GM12878 (cell line): Measurements from ENCODE around the gene CHRM5. TPM values are rescaled to one million over a fixed set of nuclear protein-coding genes. Genes with fewer than 3 reads are reported as not detected.

Experiments used
- CTCF ChIP-seq, 3 experiments: IDR thresholded peaks in 2 of 3; conservative IDR thresholded peaks in 1 of 3; 2 replicates each; pipeline ENCODE4 v1.5.1; 2011; ENCODE audit warnings: low read depth in 3 of 3, low read length in 3 of 3, mild to moderate bottlenecking in 3 of 3, control low read depth in 2 of 3, moderate library complexity in 2 of 3, inconsistent platforms in 1 of 3, mixed read lengths in 1 of 3; ENCODE audit not compliant: control insufficient read depth in 2 of 3, insufficient read depth in 1 of 3; ENCODE audit errors: extremely low read depth in 1 of 3
- E4F1 ChIP-seq: fragments of 450-650 bp; IDR thresholded peaks from 2 replicates; pipeline ENCODE4 v1.6.1; 2018; ENCODE audit warnings: borderline replicate concordance, mild to moderate bottlenecking; ENCODE audit not compliant: partially characterized antibody
- FOS ChIP-seq: IDR thresholded peaks from 3 replicates; pipeline ENCODE4 v1.6.1; 2011; ENCODE audit warnings: borderline replicate concordance; ENCODE audit not compliant: insufficient read length; ENCODE audit errors: extremely low read depth
- MEF2B ChIP-seq: fragments of 450-650 bp; IDR thresholded peaks from 2 replicates; pipeline ENCODE4 v1.6.1; 2018; ENCODE audit warnings: mild to moderate bottlenecking, moderate library complexity; ENCODE audit not compliant: partially characterized antibody, poor library complexity, severe bottlenecking
- RUNX3 ChIP-seq: IDR thresholded peaks from 2 replicates; pipeline ENCODE4 v1.6.1; 2012; ENCODE audit warnings: low read length, inconsistent platforms
- YBX1 ChIP-seq: fragments of 450-650 bp; IDR thresholded peaks from 2 replicates; pipeline ENCODE4 v1.6.1; 2016; ENCODE audit warnings: antibody characterized with exemption
- ZBTB33 ChIP-seq: fragments of 450-650 bp; IDR thresholded peaks from 2 replicates; pipeline ENCODE4 v1.6.1; 2017; ENCODE audit warnings: mild to moderate bottlenecking
- ZNF592 ChIP-seq: fragments of 450-650 bp; IDR thresholded peaks from 2 replicates; pipeline ENCODE4 v1.6.1; 2017; ENCODE audit warnings: mild to moderate bottlenecking, moderate library complexity
- ZSCAN29 ChIP-seq: fragments of 450-650 bp; IDR thresholded peaks from 2 replicates; pipeline ENCODE4 v1.6.1; 2017; ENCODE audit warnings: mild to moderate bottlenecking, moderate library complexity
- polyA plus RNA-seq, 11 experiments: library from polyadenylated mRNA; depleted of rRNA in 4 of 11; unstranded in 6 of 11; stranded (reverse) in 5 of 11; fragments of >200 nt; fragmentation: Nextera tagmentation in 4 of 11; fragmentation: Illumina TruSeq in 1 of 11; extraction: Ambion mirVana in 4 of 11; extraction: Trizol in 1 of 11; gene quantifications; 1 replicate in 1 of 11; 2 replicates in 10 of 11; pipeline versions ENCODE4 v1.2.1 to v1.2.3, GENCODE V29; 2011 to 2016; ENCODE audit warnings: inconsistent platforms in 2 of 11, missing spikeins in 2 of 11, low read depth in 1 of 11
- total RNA-seq, 4 experiments: library from RNA; depleted of rRNA in 3 of 4; stranded (reverse); fragments of >200 nt in 3 of 4; fragmentation: Illumina TruSeq in 1 of 4; extraction: Trizol in 1 of 4; gene quantifications; 2 replicates each; pipeline versions ENCODE4 v1.2.1 to v1.2.3, GENCODE V29; 2013 to 2021

CHRM5 gene
- total and polyA plus RNA-seq, 10 of the 15 experiments (the other 5 are each of a cell fraction or from before 2014, with no cell fraction given): 0.01 to 0.10 (median 0.04) TPM; not detected in 6

GRCh38 chr15:34116620-34117019 is 148.3 kb downstream of the CHRM5 start (continued):
- TF ChIP-seq E4F1 (no peak), ZNF592 (no peak), FOS (no peak), MEF2B (no peak), YBX1 (no peak), RUNX3 (no peak), ZBTB33 (no peak), CTCF (IDR thresholded peaks at IDR 0.05 in 2 of 3, conservative IDR thresholded peaks at IDR 0.05 in 1 of 3; ENCODE audit: control insufficient read depth in 2 of 3, extremely low read depth in 1 of 3, insufficient read depth in 1 of 3, low read depth in 3 of 3, low read length in 3 of 3) (no peak), ZSCAN29 (no peak)

Other genes starting within 250 kb of the CHRM5 start
- gene AVEN, start 70.7 kb downstream of the CHRM5 start, total RNA-seq (2014; rRNA removed): 15.1 and 16.3 TPM in 2 replicates
- gene AVEN, start 70.7 kb downstream of the CHRM5 start, total RNA-seq (2014; rRNA removed; fragmentation: Illumina TruSeq; extraction: Trizol): 12.2 and 12.7 TPM in 2 replicates
- gene AVEN, start 70.7 kb downstream of the CHRM5 start, total RNA-seq (2021): 13.3 and 14.3 TPM in 2 replicates
- 7.9 and 9.4 TPM in 2 replicates for gene AVEN, start 70.7 kb downstream of the CHRM5 start, polyA plus RNA-seq (2011; rRNA removed)
- gene AVEN, start 70.7 kb downstream of the CHRM5 start, polyA plus RNA-seq (2014; fragmentation: Illumina TruSeq; extraction: Trizol): 13.3 and 16.1 TPM in 2 replicates
- gene AVEN, start 70.7 kb downstream of the CHRM5 start, polyA plus RNA-seq (2014; fragmentation: Nextera tagmentation; extraction: Ambion mirVana): 1 to 10 TPM; 6.3 to 9.5 TPM
- 9.8 and 10.2 TPM in 2 replicates for gene AVEN, start 70.7 kb downstream of the CHRM5 start, polyA plus RNA-seq (2014; rRNA removed)
- 10 to 100 TPM in 1 of 2 experiments, 1 to 10 TPM in 1; 1.4 to 10.8 TPM for gene AVEN, start 70.7 kb downstream of the CHRM5 start, polyA plus RNA-seq (2016; fragmentation: Nextera tagmentation; extraction: Ambion mirVana)
- gene EMC7, start 133.4 kb downstream of the CHRM5 start, total RNA-seq (2014; rRNA removed): 25.6 and 27.6 TPM in 2 replicates
- 30.5 and 31.6 TPM in 2 replicates for gene EMC7, start 133.4 kb downstream of the CHRM5 start, total RNA-seq (2014; rRNA removed; fragmentation: Illumina TruSeq; extraction: Trizol)
- 39.6 and 43.3 TPM in 2 replicates for gene EMC7, start 133.4 kb downstream of the CHRM5 start, total RNA-seq (2021)
- 55.5 and 67.3 TPM in 2 replicates for gene EMC7, start 133.4 kb downstream of the CHRM5 start, polyA plus RNA-seq (2011; rRNA removed)
- 54.3 and 57.8 TPM in 2 replicates for gene EMC7, start 133.4 kb downstream of the CHRM5 start, polyA plus RNA-seq (2014; fragmentation: Illumina TruSeq; extraction: Trizol)
- gene EMC7, start 133.4 kb downstream of the CHRM5 start, polyA plus RNA-seq (2014; fragmentation: Nextera tagmentation; extraction: Ambion mirVana): 10 to 100 TPM; 16.5 to 49.3 TPM
- 40.7 and 44.9 TPM in 2 replicates for gene EMC7, start 133.4 kb downstream of the CHRM5 start, polyA plus RNA-seq (2014; rRNA removed)
- 10 to 100 TPM; 88.0 to 88.9 TPM for gene EMC7, start 133.4 kb downstream of the CHRM5 start, polyA plus RNA-seq (2016; fragmentation: Nextera tagmentation; extraction: Ambion mirVana)
- 3.1 TPM in 2 replicates for gene PGBD4, start 133.6 kb downstream of the CHRM5 start, total RNA-seq (2014; rRNA removed)
- 3.3 and 3.6 TPM in 2 replicates for gene PGBD4, start 133.6 kb downstream of the CHRM5 start, total RNA-seq (2014; rRNA removed; fragmentation: Illumina TruSeq; extraction: Trizol)
- 2.3 and 2.4 TPM in 2 replicates for gene PGBD4, start 133.6 kb downstream of the CHRM5 start, total RNA-seq (2021)
- 5.8 and 8.2 TPM in 2 replicates for gene PGBD4, start 133.6 kb downstream of the CHRM5 start, polyA plus RNA-seq (2011; rRNA removed)
- 3.7 and 4.7 TPM in 2 replicates for gene PGBD4, start 133.6 kb downstream of the CHRM5 start, polyA plus RNA-seq (2014; fragmentation: Illumina TruSeq; extraction: Trizol)
- gene PGBD4, start 133.6 kb downstream of the CHRM5 start, polyA plus RNA-seq (2014; fragmentation: Nextera tagmentation; extraction: Ambion mirVana): 1 to 10 TPM; 1.2 to 1.6 TPM
- 2.6 and 3.7 TPM in 2 replicates for gene PGBD4, start 133.6 kb downstream of the CHRM5 start, polyA plus RNA-seq (2014; rRNA removed)
- gene PGBD4, start 133.6 kb downstream of the CHRM5 start, polyA plus RNA-seq (2016; fragmentation: Nextera tagmentation; extraction: Ambion mirVana): 1 to 10 TPM; 1.5 TPM
- 28.9 and 35.2 TPM in 2 replicates for gene KATNBL1, start 241.6 kb downstream of the CHRM5 start, total RNA-seq (2014; rRNA removed)
- gene KATNBL1, start 241.6 kb downstream of the CHRM5 start, total RNA-seq (2014; rRNA removed; fragmentation: Illumina TruSeq; extraction: Trizol): 39.4 and 39.5 TPM in 2 replicates
- gene KATNBL1, start 241.6 kb downstream of the CHRM5 start, total RNA-seq (2021): 29.6 and 31.3 TPM in 2 replicates
- 42.9 and 75.6 TPM in 2 replicates for gene KATNBL1, start 241.6 kb downstream of the CHRM5 start, polyA plus RNA-seq (2011; rRNA removed)
- 27.2 and 37.2 TPM in 2 replicates for gene KATNBL1, start 241.6 kb downstream of the CHRM5 start, polyA plus RNA-seq (2014; fragmentation: Illumina TruSeq; extraction: Trizol)
- 10 to 100 TPM in 1 of 2 experiments, 1 to 10 TPM in 1; 7.8 to 11.9 TPM for gene KATNBL1, start 241.6 kb downstream of the CHRM5 start, polyA plus RNA-seq (2014; fragmentation: Nextera tagmentation; extraction: Ambion mirVana)
- 22.3 and 28.6 TPM in 2 replicates for gene KATNBL1, start 241.6 kb downstream of the CHRM5 start, polyA plus RNA-seq (2014; rRNA removed)
- 10 to 100 TPM; 54.9 to 58.8 TPM for gene KATNBL1, start 241.6 kb downstream of the CHRM5 start, polyA plus RNA-seq (2016; fragmentation: Nextera tagmentation; extraction: Ambion mirVana)